HT1080 (cell line): ENCODE data around the gene MOXD1. TPM values are rescaled to one million over a fixed set of nuclear protein-coding genes. Genes with fewer than 3 reads are reported as not detected.
"Not testable (repeated sequence)": the region's sequence is repeated elsewhere in the genome, so short reads cannot be mapped to it uniquely, and the experiment has no call there.

Experiments used
- DNase-seq: peaks from one replicate; pipeline ENCODE4 v3.0.0-alpha.2; 2015; ENCODE audit warnings: low read depth
- total RNA-seq: library from RNA; depleted of rRNA; stranded (reverse); fragments of >200 nt; shearing (Covaris generic); gene quantifications from 2 replicates; pipeline ENCODE4 v1.2.3, GENCODE V29; 2014

The MOXD1 gene
- total RNA-seq, 1 experiment from 2014 or later: 6.1 TPM

- peak; percentile 82 for DNase-seq
Observed at GRCh38 chr6:132354517-132355167, 46.6 kb downstream of the MOXD1 start.

GRCh38 chr6:132351986-132352385 lies 49.3 kb downstream of the MOXD1 start:
- DNase-seq: not testable (repeated sequence)

- DNase-seq: no peak
Observed at GRCh38 chr6:132348231-132348630, 53.0 kb downstream of the MOXD1 start.

GRCh38 chr6:132344811-132345210 lies 56.5 kb downstream of the MOXD1 start:
- DNase-seq: no peak

- DNase-seq: no peak
Observed at GRCh38 chr6:132341646-132342045, 59.6 kb downstream of the MOXD1 start.

GRCh38 chr6:132334521-132334885 lies 66.8 kb downstream of the MOXD1 start:
- no peak for DNase-seq

- DNase-seq: peak; percentile 97
Observed at GRCh38 chr6:132333639-132334520, 67.4 kb downstream of the MOXD1 start.

GRCh38 chr6:132330759-132331158 lies 70.5 kb downstream of the MOXD1 start:
- no peak for DNase-seq

- DNase-seq: no peak
Observed at GRCh38 chr6:132322398-132322797, 78.9 kb downstream of the MOXD1 start.

GRCh38 chr6:132320007-132320406 lies 81.3 kb downstream of the MOXD1 start:
- DNase-seq: no peak

GRCh38 chr6:132316970-132317369 lies 84.3 kb downstream of the MOXD1 start:
- no peak for DNase-seq

- no peak for DNase-seq
Observed at GRCh38 chr6:132314432-132314831, 86.8 kb downstream of the MOXD1 start.

GRCh38 chr6:132310921-132311320 lies 90.4 kb downstream of the MOXD1 start:
- DNase-seq: no peak

GRCh38 chr6:132310151-132310550 lies 91.1 kb downstream of the MOXD1 start:
- not testable (repeated sequence) for DNase-seq

GRCh38 chr6:132304891-132305305 lies 96.4 kb downstream of the MOXD1 start:
- DNase-seq: no peak

GRCh38 chr6:132300323-132300949 lies 100.8 kb downstream of the MOXD1 start:
- DNase-seq: peak; percentile 18

- peak; percentile 28 for DNase-seq
Observed at GRCh38 chr6:132298344-132298949, 102.8 kb downstream of the MOXD1 start.

- DNase-seq: no peak
Observed at GRCh38 chr6:132289756-132290155, 111.5 kb downstream of the MOXD1 start.

- DNase-seq: no peak
Observed at GRCh38 chr6:132287101-132287500, 114.2 kb downstream of the MOXD1 start.

- DNase-seq: no peak
Observed at GRCh38 chr6:132286298-132287019, 114.8 kb downstream of the MOXD1 start.
